LNCAP (cell line): ENCODE data around the gene RASGRP3.

ENCODE experiments used
- TF ChIP-seq, protein P1 (sequence below): fragments of 450-650 bp; IDR thresholded peaks from 2 replicates; pipeline ENCODE4 v1.5.1; 2017; ENCODE audit warnings: mild to moderate bottlenecking

RASGRP3 gene

DNA sequence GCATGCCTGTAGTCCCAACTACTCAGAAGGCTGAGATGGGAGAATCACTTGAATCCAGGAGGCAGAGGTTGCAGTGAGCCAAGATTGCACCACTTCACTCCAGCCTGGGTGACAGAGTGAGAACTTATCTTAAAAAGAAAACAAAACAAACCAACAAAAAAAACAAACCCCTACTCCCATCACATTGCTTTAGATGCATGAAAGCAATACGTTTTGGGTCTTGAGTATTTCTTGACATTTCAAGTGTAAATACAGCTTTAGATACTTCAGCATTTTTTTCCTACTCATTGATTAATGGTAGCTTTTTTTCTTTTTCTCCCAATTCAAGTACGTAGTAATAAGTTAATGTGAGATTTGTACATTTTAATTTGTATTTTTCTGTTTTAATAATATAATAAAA, 20.3 kb downstream of the RASGRP3 start:
- TF ChIP-seq, protein P1, sequence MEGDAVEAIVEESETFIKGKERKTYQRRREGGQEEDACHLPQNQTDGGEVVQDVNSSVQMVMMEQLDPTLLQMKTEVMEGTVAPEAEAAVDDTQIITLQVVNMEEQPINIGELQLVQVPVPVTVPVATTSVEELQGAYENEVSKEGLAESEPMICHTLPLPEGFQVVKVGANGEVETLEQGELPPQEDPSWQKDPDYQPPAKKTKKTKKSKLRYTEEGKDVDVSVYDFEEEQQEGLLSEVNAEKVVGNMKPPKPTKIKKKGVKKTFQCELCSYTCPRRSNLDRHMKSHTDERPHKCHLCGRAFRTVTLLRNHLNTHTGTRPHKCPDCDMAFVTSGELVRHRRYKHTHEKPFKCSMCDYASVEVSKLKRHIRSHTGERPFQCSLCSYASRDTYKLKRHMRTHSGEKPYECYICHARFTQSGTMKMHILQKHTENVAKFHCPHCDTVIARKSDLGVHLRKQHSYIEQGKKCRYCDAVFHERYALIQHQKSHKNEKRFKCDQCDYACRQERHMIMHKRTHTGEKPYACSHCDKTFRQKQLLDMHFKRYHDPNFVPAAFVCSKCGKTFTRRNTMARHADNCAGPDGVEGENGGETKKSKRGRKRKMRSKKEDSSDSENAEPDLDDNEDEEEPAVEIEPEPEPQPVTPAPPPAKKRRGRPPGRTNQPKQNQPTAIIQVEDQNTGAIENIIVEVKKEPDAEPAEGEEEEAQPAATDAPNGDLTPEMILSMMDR, result no peak

DNA sequence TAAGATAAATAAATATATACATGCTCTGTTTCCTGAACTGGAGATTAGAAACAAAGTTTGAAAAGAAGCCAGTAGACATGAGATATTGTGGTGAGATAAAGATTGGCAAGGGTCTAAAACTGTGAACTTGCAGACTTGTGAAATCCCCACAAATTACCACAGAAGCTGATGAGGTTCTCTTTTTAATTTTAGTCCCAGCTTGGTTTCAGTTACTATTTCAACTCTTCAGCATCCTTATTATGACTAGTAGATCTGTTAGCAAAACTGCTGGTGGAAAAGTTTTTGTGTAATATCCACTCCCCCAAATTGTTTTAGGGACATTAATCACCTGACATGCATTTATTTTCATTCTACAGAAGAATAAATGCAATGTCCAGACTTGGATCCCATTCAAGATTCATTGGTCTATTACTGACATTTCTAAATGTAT, 20.8 kb downstream of the RASGRP3 start:
- TF ChIP-seq, protein P1, result no peak

DNA sequence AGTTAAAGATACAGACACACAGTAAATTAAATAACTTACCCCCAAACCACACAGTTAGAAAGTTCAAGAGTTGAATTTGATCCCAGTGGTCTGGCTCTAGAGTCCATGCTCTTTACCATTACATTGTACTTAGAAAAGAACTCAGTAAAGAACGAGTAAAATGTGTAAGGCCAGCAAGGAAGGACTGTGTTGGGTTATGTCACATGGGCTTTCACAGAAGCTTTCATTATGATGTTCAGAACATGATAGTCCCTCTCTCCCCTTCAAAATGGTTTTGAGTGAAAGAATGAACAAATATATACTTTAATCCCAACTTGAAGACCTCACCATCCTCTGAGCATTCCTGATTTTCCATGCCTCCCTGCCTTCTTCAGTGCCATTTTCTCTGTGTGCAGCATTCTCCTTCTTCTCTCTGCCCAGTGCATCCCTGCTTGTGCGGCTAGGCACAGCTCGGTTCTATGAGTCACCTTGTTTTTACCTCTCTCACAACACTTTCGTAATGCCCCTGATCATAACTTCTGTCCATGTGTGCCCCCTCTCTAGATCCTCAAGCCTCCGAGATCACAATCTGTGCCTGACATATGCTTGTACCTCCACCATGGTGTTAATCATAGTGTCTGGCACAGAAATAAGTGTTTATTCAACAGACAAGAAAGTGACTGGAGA, 22.0 kb downstream of the RASGRP3 start:
- TF ChIP-seq, protein P1, result no peak

DNA sequence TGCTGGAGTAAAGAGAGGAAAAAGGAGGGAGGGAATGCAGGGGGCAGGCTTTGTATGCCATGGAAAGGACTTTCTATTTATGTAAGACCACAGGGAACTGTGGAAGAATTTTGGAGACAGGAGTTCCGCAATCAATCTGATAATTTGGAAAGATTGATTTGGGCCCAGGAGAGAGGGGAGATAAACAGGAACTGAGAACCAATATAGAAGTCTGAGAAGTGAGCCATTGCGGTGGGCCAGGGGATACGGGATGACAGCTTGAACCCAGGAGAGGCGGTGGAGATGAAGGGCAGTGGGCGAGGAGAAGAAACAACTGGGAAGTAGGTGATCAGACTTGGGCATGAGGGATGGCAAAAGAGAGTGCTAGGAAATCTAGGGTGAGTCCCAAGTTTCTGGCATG, 23.7 kb downstream of the RASGRP3 start:
- TF ChIP-seq, protein P1, result no peak

DNA sequence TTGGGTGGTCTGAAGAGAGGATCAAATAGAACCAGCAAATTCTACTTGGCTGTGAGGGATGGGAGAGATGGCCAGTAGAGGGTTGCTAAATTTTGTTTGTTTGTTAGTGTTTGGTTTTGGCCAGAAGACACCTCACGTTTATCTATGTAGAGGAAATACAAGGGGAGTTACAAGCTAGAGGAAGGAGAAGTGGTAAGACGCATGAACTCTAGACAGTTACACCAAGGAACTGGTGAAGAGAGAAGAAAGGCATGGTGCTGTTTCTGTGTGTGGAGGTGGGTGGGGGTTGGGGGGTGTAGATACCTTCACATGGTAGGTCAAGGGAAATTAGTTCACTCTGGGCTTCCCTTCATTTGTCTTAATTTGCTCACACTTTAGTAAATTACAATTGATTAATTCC, 25.6 kb downstream of the RASGRP3 start:
- TF ChIP-seq, protein P1, result no peak

DNA sequence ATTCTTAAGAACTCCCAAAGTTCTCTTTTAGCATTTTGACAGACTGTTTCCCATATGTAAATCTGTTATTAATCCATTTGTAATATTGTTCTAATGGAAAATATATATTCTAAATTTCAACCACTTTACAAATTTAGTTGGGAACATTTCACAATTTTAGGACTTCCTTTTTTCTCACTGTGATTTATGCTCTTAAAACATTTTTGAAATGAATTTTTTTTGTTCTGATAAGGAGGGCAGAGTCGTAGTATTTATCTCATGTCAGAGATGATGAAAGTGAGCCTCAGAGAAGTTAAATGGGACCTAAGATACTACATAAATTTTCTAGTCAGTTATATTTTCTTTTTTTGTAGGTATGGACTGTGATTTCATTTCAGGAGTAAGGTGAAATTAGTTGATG, 26.6 kb downstream of the RASGRP3 start:
- TF ChIP-seq, protein P1, result no peak

DNA sequence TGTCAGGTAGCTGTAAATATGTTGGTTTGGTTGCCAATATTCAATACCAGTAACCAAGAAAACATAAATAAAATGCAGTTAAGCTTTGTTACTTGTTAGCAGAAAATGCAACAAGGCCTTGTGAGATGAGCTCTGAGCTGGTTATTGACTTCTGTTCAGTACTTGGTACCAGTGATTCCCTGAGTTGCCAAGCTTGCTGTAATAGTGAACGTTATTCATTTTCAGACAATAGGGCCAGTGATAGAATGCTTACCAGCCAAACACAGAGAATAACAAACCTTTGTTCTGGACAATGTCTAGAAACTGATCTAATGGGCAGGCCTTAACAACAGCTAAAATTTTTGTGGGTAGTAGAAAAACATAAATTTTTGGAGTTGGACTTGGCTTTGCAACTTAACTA, 29.5 kb downstream of the RASGRP3 start:
- TF ChIP-seq, protein P1, result no peak
